Measurements from ENCODE around the gene TBC1D10A.

TBC1D10A gene

GRCh38 chr22:30320021-30320556 lies 6.7 kb downstream of the TBC1D10A start:
- DNase-seq = no peak

GRCh38 chr22:30318799-30319419 lies 7.8 kb downstream of the TBC1D10A start:
- no peak for DNase-seq

- no peak for DNase-seq
Observed at GRCh38 chr22:30317778-30318177, 9.0 kb downstream of the TBC1D10A start.

- DNase-seq = no peak
Observed at GRCh38 chr22:30315962-30316576, 10.7 kb downstream of the TBC1D10A start.

- DNase-seq = no peak
Observed at GRCh38 chr22:30314915-30315314, 11.8 kb downstream of the TBC1D10A start.

- no peak for DNase-seq
Observed at GRCh38 chr22:30313527-30314363, 13.0 kb downstream of the TBC1D10A start.

- DNase-seq = no peak
Observed at GRCh38 chr22:30312053-30312452, 14.7 kb downstream of the TBC1D10A start.

GRCh38 chr22:30310881-30311771 lies 15.6 kb downstream of the TBC1D10A start:
- no peak for DNase-seq

- no peak for DNase-seq
Observed at GRCh38 chr22:30309951-30310741, 16.6 kb downstream of the TBC1D10A start.

GRCh38 chr22:30308518-30309230 lies 18.1 kb downstream of the TBC1D10A start:
- no peak for DNase-seq

- no peak for DNase-seq
Observed at GRCh38 chr22:30308093-30308492, 18.6 kb downstream of the TBC1D10A start.

GRCh38 chr22:30307041-30307574 lies 19.6 kb downstream of the TBC1D10A start:
- no peak for DNase-seq

- DNase-seq = no peak
Observed at GRCh38 chr22:30306627-30307011, 20.1 kb downstream of the TBC1D10A start.

GRCh38 chr22:30305906-30306626 lies 20.7 kb downstream of the TBC1D10A start:
- no peak for DNase-seq

GRCh38 chr22:30305519-30305905 lies 21.2 kb downstream of the TBC1D10A start:
- no peak for DNase-seq

- no peak for DNase-seq
Observed at GRCh38 chr22:30304495-30305244, 22.1 kb downstream of the TBC1D10A start.

GRCh38 chr22:30302810-30303138 lies 24.0 kb downstream of the TBC1D10A start:
- DNase-seq = no peak

- DNase-seq = no peak
Observed at GRCh38 chr22:30301995-30302809, 24.5 kb downstream of the TBC1D10A start.

GRCh38 chr22:30299322-30299721 lies 27.4 kb downstream of the TBC1D10A start:
- no peak for DNase-seq
